GM23338 (cell line): Measurements from ENCODE around the gene IL10. TPM values are rescaled to one million over a fixed set of nuclear protein-coding genes. Genes with fewer than 3 reads are reported as not detected.

Source experiments
- ATAC-seq: fragments of 200-7000 bp; cut with Tn5 transposase; 3 replicates; pipeline ENCODE4 v1.9.1; 2020
- DNase-seq: peaks from one replicate; pipeline ENCODE4 v3.0.0-alpha.2; 2015; ENCODE audit warnings: low spot score
- H2AFZ ChIP-seq: fragments of 200-600 bp; sonication (generic); 2 replicates; pipeline ENCODE4 v1.8.0; 2016; ENCODE audit warnings: antibody characterized with exemption, mild to moderate bottlenecking, moderate library complexity
- H3F3A ChIP-seq: fragments of 200-600 bp; sonication (generic); replicated peaks from 2 replicates; pipeline ENCODE4 v1.8.0; 2017; ENCODE audit warnings: antibody characterized with exemption, mixed run types, low read depth
- H3K27ac ChIP-seq: fragments of 200-600 bp; sonication (generic); 2 replicates; pipeline ENCODE4 v1.6.1; 2016; ENCODE audit warnings: low read depth
- H3K27me3 ChIP-seq: fragments of 200-600 bp; sonication (generic); 2 replicates; pipeline ENCODE4 v1.8.0; 2016; ENCODE audit warnings: mild to moderate bottlenecking, mixed run types, moderate library complexity; ENCODE audit not compliant: insufficient read depth
- H3K36me3 ChIP-seq: fragments of 200-600 bp; sonication (generic); 2 replicates; pipeline ENCODE4 v1.8.0; 2016; ENCODE audit warnings: mild to moderate bottlenecking; ENCODE audit not compliant: insufficient read depth
- H3K4me1 ChIP-seq: fragments of 200-600 bp; sonication (generic); 2 replicates; pipeline ENCODE4 v1.8.0; 2016; ENCODE audit warnings: mild to moderate bottlenecking, moderate library complexity; ENCODE audit not compliant: insufficient read depth
- H3K4me2 ChIP-seq: fragments of 200-600 bp; sonication (generic); 2 replicates; pipeline ENCODE4 v1.7.1; 2017; ENCODE audit warnings: mixed run types
- H3K4me3 ChIP-seq: fragments of 200-600 bp; sonication (generic); 2 replicates; pipeline ENCODE4 v1.6.1; 2016; ENCODE audit warnings: mixed run types
- H3K79me2 ChIP-seq: fragments of 200-600 bp; sonication (generic); replicated peaks from 2 replicates; pipeline ENCODE4 v1.8.0; 2017; ENCODE audit warnings: mild to moderate bottlenecking; ENCODE audit not compliant: insufficient read depth
- H3K9me2 ChIP-seq: fragments of 200-600 bp; sonication (generic); 2 replicates; pipeline ENCODE4 v1.8.0; 2017; ENCODE audit not compliant: insufficient read depth
- H4K20me1 ChIP-seq: fragments of 200-600 bp; sonication (generic); replicated peaks from 2 replicates; pipeline ENCODE4 v1.8.0; 2017; ENCODE audit warnings: mild to moderate bottlenecking; ENCODE audit not compliant: insufficient read depth
- H3K27ac Mint-ChIP-seq: 2 replicates; pipeline ENCODE4 v1.8.0; 2020; ENCODE audit warnings: inconsistent platforms, mild to moderate bottlenecking, moderate library complexity, mixed read lengths
- H3K27me3 Mint-ChIP-seq: 3 replicates; pipeline ENCODE4 v1.8.0; 2022; ENCODE audit warnings: low read depth, mild to moderate bottlenecking, moderate library complexity, mixed read lengths, inconsistent platforms; ENCODE audit not compliant: insufficient read depth, poor library complexity
- H3K36me3 Mint-ChIP-seq: 3 replicates; pipeline ENCODE4 v1.8.0; 2021; ENCODE audit warnings: low read depth, mild to moderate bottlenecking, inconsistent platforms, moderate library complexity, mixed read lengths
- H3K4me1 Mint-ChIP-seq: 3 replicates; pipeline ENCODE4 v1.8.0; 2020; ENCODE audit warnings: mild to moderate bottlenecking, inconsistent platforms, mixed read lengths
- H3K4me3 Mint-ChIP-seq: 3 replicates; pipeline ENCODE4 v1.8.0; 2021; ENCODE audit warnings: moderate library complexity, mild to moderate bottlenecking, inconsistent platforms, mixed read lengths
- H3K9me3 Mint-ChIP-seq: 3 replicates; pipeline ENCODE4 v1.8.0; 2020; ENCODE audit warnings: moderate library complexity, mild to moderate bottlenecking, inconsistent platforms, mixed read lengths
- CREB1 ChIP-seq: fragments of 250-450 bp; sonication (Bioruptor Pico); IDR thresholded peaks from 2 replicates; pipeline ENCODE4 v1.5.0; 2020; ENCODE audit warnings: low read depth, mild to moderate bottlenecking, moderate library complexity
- CTCF ChIP-seq, 2 experiments: fragments of 200-600 bp in 1 of 2; sonication (generic) in 1 of 2; conservative IDR thresholded peaks; 2 replicates each; pipeline versions ENCODE4 v1.5.1 to v1.6.1; 2016 to 2017; ENCODE audit warnings: antibody characterized with exemption in 2 of 2, low read depth in 2 of 2, mild to moderate bottlenecking in 2 of 2, moderate library complexity in 1 of 2
- ETS1 ChIP-seq: IDR thresholded peaks from 2 replicates; pipeline ENCODE4 v1.6.1; 2016; ENCODE audit warnings: antibody characterized with exemption
- EZH2 ChIP-seq: fragments of 200-600 bp; sonication (generic); IDR thresholded peaks from one replicate; pipeline ENCODE4 v1.8.0; 2017; ENCODE audit warnings: antibody characterized with exemption, mild to moderate bottlenecking, low read depth; ENCODE audit not compliant: unreplicated experiment
- EZH2phosphoT487 ChIP-seq: fragments of 200-600 bp; sonication (generic); IDR thresholded peaks from one replicate; pipeline ENCODE4 v1.8.1; 2018; ENCODE audit warnings: antibody characterized with exemption; ENCODE audit not compliant: unreplicated experiment
- JUNB ChIP-seq: IDR thresholded peaks from one replicate; pipeline ENCODE4 v1.6.1; 2016; ENCODE audit warnings: antibody characterized with exemption; ENCODE audit not compliant: unreplicated experiment
- NANOG ChIP-seq: IDR thresholded peaks from 2 replicates; pipeline ENCODE4 v1.6.1; 2016; ENCODE audit warnings: antibody characterized with exemption, borderline replicate concordance
- POLR2AphosphoS5 ChIP-seq: IDR thresholded peaks from 2 replicates; pipeline ENCODE4 v1.6.1; 2016; ENCODE audit warnings: antibody characterized with exemption, low read depth
- ZNF114 ChIP-seq: fragments of 250-450 bp; sonication (Bioruptor Pico); IDR thresholded peaks from 2 replicates; pipeline ENCODE4 v1.5.0; 2020; ENCODE audit warnings: mild to moderate bottlenecking, moderate library complexity
- polyA plus RNA-seq: library from polyadenylated mRNA; unstranded; fragments of >200 nt; fragmentation: Nextera tagmentation; extraction: Ambion mirVana; gene quantifications from 2 replicates; pipeline ENCODE4 v1.2.1, GENCODE V29; 2016
- total RNA-seq: library from RNA; depleted of rRNA; stranded (reverse); fragments of >200 nt; shearing (Covaris generic); gene quantifications from 2 replicates; pipeline ENCODE4 v1.2.3, GENCODE V29; 2014

The IL10 gene
- total and polyA plus RNA-seq, 2 experiments from 2014 or later: not detected

- ATAC-seq (no peak), DNase-seq (no peak)
- no peaks in the 10 kb centered on the region for H3F3A ChIP-seq
- peaks cover 13% of the 10 kb centered on the region for H3K4me1 ChIP-seq
- H3K9me2 ChIP-seq: no peaks in the 10 kb centered on the region
- TF ChIP-seq EZH2phosphoT487 (no peak), ETS1 (no peak), EZH2 (no peak), ZNF114 (no peak), CREB1 (no peak), POLR2AphosphoS5 (no peak), JUNB (no peak)
- no peak overlapping the region for H3K27ac ChIP-seq
- Mint-ChIP-seq H3K4me1 (peaks cover 14% of the 10 kb centered on the region), H3K9me3 (no peaks in the 10 kb centered on the region), H3K27ac (peak overlapping the region; percentile 80; the same call in 1 of the 2 replicates), H3K36me3 (peaks cover 18% of the 10 kb centered on the region), H3K27me3 (peaks cover 5% of the 10 kb centered on the region), H3K4me3 (no peak overlapping the region)
- no peaks in the 10 kb centered on the region for H3K27me3 ChIP-seq
- H3K4me2 ChIP-seq: no peak overlapping the region
- H3K4me3 ChIP-seq: no peak overlapping the region
- H4K20me1 ChIP-seq: peaks cover 32% of the 10 kb centered on the region
- peaks cover 20% of the 10 kb centered on the region; the same call in 1 of the 2 replicates for H3K79me2 ChIP-seq
- H3K36me3 ChIP-seq: no peaks in the 10 kb centered on the region; the same call in 1 of the 2 replicates
- no peak overlapping the region for H2AFZ ChIP-seq
Observed at GRCh38 chr1:206728697-206728987, 43.7 kb downstream of the IL10 start.

- Mint-ChIP-seq H3K27me3 (peaks cover 5% of the 10 kb centered on the region), H3K36me3 (peaks cover 17% of the 10 kb centered on the region), H3K9me3 (no peaks in the 10 kb centered on the region), H3K27ac (no peak overlapping the region; the same call in 1 of the 2 replicates), H3K4me3 (no peak overlapping the region), H3K4me1 (peaks cover 18% of the 10 kb centered on the region)
- Histone ChIP-seq H3F3A (no peaks in the 10 kb centered on the region), H3K9me2 (no peaks in the 10 kb centered on the region), H3K79me2 (peaks cover 20% of the 10 kb centered on the region; the same call in 1 of the 2 replicates), H3K4me3 (no peak overlapping the region), H3K4me2 (no peak overlapping the region), H3K27me3 (no peaks in the 10 kb centered on the region), H2AFZ (no peak overlapping the region), H3K27ac (no peak overlapping the region), H4K20me1 (peaks cover 32% of the 10 kb centered on the region), H3K36me3 (no peaks in the 10 kb centered on the region; the same call in 1 of the 2 replicates), H3K4me1 (peaks cover 18% of the 10 kb centered on the region)
- no peak for TF ChIP-seq NANOG
- ATAC-seq (no peak), DNase-seq (no peak)
Observed at GRCh38 chr1:206727981-206728696, 44.2 kb downstream of the IL10 start.

- peaks cover 27% of the 10 kb centered on the region for H3K4me1 Mint-ChIP-seq
- Histone ChIP-seq H3K27me3 (no peaks in the 10 kb centered on the region), H2AFZ (no peak overlapping the region), H3K4me1 (peaks cover 19% of the 10 kb centered on the region), H3K36me3 (no peaks in the 10 kb centered on the region), H3K27ac (no peak overlapping the region), H3K4me2 (no peak overlapping the region), H3K9me2 (no peaks in the 10 kb centered on the region), H3F3A (no peaks in the 10 kb centered on the region), H4K20me1 (peaks cover 32% of the 10 kb centered on the region), H3K79me2 (peaks cover 33% of the 10 kb centered on the region), H3K4me3 (no peak overlapping the region)
- H3K4me3 Mint-ChIP-seq: no peak overlapping the region
- no peak overlapping the region for H3K27ac Mint-ChIP-seq
- DNase-seq (peak; percentile 81), ATAC-seq (peak; percentile 62)
- H3K36me3 Mint-ChIP-seq: peaks cover 3% of the 10 kb centered on the region; the same call in 2 of the 3 replicates
- TF ChIP-seq ETS1: no peak
- TF ChIP-seq CTCF (conservative IDR thresholded peaks at IDR 0.05; ENCODE audit: low read depth in 2 of 2): peak; percentile 75 to 77
- peaks cover 6% of the 10 kb centered on the region for H3K27me3 Mint-ChIP-seq
- no peaks in the 10 kb centered on the region for H3K9me3 Mint-ChIP-seq
Observed at GRCh38 chr1:206725109-206725963, 47.0 kb downstream of the IL10 start.
